Measurements from ENCODE around the gene CRY1. TPM values are rescaled to one million over a fixed set of nuclear protein-coding genes. Genes with fewer than 3 reads are reported as not detected.

Gene CRY1
- total and polyA plus RNA-seq, 9 of the 15 experiments (the other 6 are each of a cell fraction or from before 2014, with no cell fraction given): 8.7 to 33.3 (median 25.2) TPM

- TF ChIP-seq CCAR2 (IDR thresholded peaks at IDR 0.05; ENCODE audit: low read depth, low read length): no peak
- no peak for TF ChIP-seq STAT5A (IDR thresholded peaks at IDR 0.05; ENCODE audit: borderline replicate concordance, low read length)
- no peak for TF ChIP-seq NR4A1 (CRISPR knock-in tag; IDR thresholded peaks at IDR 0.05)
- no peak for TF ChIP-seq NR4A1 (tag; IDR thresholded peaks at IDR 0.05)
- TF ChIP-seq JUNB (CRISPR knock-in tag; conservative IDR thresholded peaks at IDR 0.05): no peak
- TF ChIP-seq NELFE (IDR thresholded peaks at IDR 0.05; ENCODE audit: insufficient read depth, insufficient read length): no peak
- TF ChIP-seq HNRNPK (IDR thresholded peaks at IDR 0.05; ENCODE audit: low read depth, low read length, poor library complexity, severe bottlenecking): no peak
- TF ChIP-seq, protein P1, sequence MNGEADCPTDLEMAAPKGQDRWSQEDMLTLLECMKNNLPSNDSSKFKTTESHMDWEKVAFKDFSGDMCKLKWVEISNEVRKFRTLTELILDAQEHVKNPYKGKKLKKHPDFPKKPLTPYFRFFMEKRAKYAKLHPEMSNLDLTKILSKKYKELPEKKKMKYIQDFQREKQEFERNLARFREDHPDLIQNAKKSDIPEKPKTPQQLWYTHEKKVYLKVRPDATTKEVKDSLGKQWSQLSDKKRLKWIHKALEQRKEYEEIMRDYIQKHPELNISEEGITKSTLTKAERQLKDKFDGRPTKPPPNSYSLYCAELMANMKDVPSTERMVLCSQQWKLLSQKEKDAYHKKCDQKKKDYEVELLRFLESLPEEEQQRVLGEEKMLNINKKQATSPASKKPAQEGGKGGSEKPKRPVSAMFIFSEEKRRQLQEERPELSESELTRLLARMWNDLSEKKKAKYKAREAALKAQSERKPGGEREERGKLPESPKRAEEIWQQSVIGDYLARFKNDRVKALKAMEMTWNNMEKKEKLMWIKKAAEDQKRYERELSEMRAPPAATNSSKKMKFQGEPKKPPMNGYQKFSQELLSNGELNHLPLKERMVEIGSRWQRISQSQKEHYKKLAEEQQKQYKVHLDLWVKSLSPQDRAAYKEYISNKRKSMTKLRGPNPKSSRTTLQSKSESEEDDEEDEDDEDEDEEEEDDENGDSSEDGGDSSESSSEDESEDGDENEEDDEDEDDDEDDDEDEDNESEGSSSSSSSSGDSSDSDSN (IDR thresholded peaks at IDR 0.05; ENCODE audit: borderline replicate concordance in 1 of 2, low read depth in 2 of 2, low read length in 2 of 2): 0 out of 4 replicates have a peak, but pooled peaks have one; percentile 53 to 64
- TF ChIP-seq ZC3H8 (IDR thresholded peaks at IDR 0.05): no peak
- no peak for TF ChIP-seq HDAC6 (IDR thresholded peaks at IDR 0.05; ENCODE audit: low read depth, low read length)
- TF ChIP-seq, protein P2, sequence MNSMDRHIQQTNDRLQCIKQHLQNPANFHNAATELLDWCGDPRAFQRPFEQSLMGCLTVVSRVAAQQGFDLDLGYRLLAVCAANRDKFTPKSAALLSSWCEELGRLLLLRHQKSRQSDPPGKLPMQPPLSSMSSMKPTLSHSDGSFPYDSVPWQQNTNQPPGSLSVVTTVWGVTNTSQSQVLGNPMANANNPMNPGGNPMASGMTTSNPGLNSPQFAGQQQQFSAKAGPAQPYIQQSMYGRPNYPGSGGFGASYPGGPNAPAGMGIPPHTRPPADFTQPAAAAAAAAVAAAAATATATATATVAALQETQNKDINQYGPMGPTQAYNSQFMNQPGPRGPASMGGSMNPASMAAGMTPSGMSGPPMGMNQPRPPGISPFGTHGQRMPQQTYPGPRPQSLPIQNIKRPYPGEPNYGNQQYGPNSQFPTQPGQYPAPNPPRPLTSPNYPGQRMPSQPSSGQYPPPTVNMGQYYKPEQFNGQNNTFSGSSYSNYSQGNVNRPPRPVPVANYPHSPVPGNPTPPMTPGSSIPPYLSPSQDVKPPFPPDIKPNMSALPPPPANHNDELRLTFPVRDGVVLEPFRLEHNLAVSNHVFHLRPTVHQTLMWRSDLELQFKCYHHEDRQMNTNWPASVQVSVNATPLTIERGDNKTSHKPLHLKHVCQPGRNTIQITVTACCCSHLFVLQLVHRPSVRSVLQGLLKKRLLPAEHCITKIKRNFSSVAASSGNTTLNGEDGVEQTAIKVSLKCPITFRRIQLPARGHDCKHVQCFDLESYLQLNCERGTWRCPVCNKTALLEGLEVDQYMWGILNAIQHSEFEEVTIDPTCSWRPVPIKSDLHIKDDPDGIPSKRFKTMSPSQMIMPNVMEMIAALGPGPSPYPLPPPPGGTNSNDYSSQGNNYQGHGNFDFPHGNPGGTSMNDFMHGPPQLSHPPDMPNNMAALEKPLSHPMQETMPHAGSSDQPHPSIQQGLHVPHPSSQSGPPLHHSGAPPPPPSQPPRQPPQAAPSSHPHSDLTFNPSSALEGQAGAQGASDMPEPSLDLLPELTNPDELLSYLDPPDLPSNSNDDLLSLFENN (IDR thresholded peaks at IDR 0.05; ENCODE audit: low read depth in 2 of 2, low read length in 2 of 2): no peak
- no peak for TF ChIP-seq DNMT1 (IDR thresholded peaks at IDR 0.05)
- TF ChIP-seq, protein P3, sequence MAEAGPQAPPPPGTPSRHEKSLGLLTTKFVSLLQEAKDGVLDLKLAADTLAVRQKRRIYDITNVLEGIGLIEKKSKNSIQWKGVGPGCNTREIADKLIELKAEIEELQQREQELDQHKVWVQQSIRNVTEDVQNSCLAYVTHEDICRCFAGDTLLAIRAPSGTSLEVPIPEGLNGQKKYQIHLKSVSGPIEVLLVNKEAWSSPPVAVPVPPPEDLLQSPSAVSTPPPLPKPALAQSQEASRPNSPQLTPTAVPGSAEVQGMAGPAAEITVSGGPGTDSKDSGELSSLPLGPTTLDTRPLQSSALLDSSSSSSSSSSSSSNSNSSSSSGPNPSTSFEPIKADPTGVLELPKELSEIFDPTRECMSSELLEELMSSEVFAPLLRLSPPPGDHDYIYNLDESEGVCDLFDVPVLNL (CRISPR knock-in tag; IDR thresholded peaks at IDR 0.05; ENCODE audit: low read depth): no peak
- no peak for TF ChIP-seq ZNF124 (CRISPR knock-in tag; IDR thresholded peaks at IDR 0.05)
- no peak for TF ChIP-seq EGR1 (conservative IDR thresholded peaks at IDR 0.05)
- TF ChIP-seq CTBP1 (IDR thresholded peaks at IDR 0.05; ENCODE audit: borderline replicate concordance): no peak
- TF ChIP-seq BCL6 (CRISPR knock-in tag; IDR thresholded peaks at IDR 0.05): no peak
- TF ChIP-seq NR1H2 (CRISPR knock-in tag; IDR thresholded peaks at IDR 0.05): no peak
- no peak for TF ChIP-seq ZNF586 (CRISPR knock-in tag; conservative IDR thresholded peaks at IDR 0.05)
Observed at GRCh38 chr12:106985479-106985878, 107.9 kb downstream of the CRY1 start (continued).

Data from K562 (cell line).